SK-N-SH (cell line): ENCODE data around the gene WDFY2. TPM values are rescaled to one million over a fixed set of nuclear protein-coding genes. Genes with fewer than 3 reads are reported as not detected.

ENCODE experiments used
- CTCF ChIA-PET: fragments of 300-600, 350-600 bp; formaldehyde crosslinking; extraction: SDS; loops from one replicate; lab custom pipeline; 2021; lab: Yijun Ruan, JAX
- POLR2A ChIA-PET: fragments of 350-600 bp; sonication (Branson Sonifier 250); formaldehyde crosslinking; extraction: SDS; loops from one replicate; lab custom pipeline; 2020; ENCODE audit warnings: antibody characterized with exemption, inconsistent platforms; lab: Yijun Ruan, JAX
- DNase-seq: peaks from one replicate; pipeline ENCODE4 v3.0.0; 2012
- H2AFZ ChIP-seq: fragments of 200-600 bp; sonication (generic); 2 replicates; pipeline ENCODE4 v1.8.1; 2016; ENCODE audit warnings: antibody characterized with exemption, mild to moderate bottlenecking, low read depth
- H3F3A ChIP-seq: fragments of 200-600 bp; sonication (generic); replicated peaks from 2 replicates; pipeline ENCODE3; 2016; ENCODE audit warnings: antibody characterized with exemption, mild to moderate bottlenecking; ENCODE audit not compliant: insufficient read depth
- H3K27ac ChIP-seq, 2 experiments: fragments of 200-500 bp in 1 of 2; fragments of 200-600 bp in 1 of 2; sonication (Bioruptor generic) in 1 of 2; sonication (generic), shearing (Covaris generic) in 1 of 2; 2 replicates each; pipeline versions ENCODE4 v1.5.1 to v1.6.1; 2014 to 2016; ENCODE audit warnings: low read depth in 2 of 2, inconsistent platforms in 1 of 2, low read length in 1 of 2, mild to moderate bottlenecking in 1 of 2, mixed read lengths in 1 of 2
- H3K27me3 ChIP-seq: fragments of 200-600 bp; sonication (generic), shearing (Covaris generic); 2 replicates; pipeline ENCODE4 v1.6.1; 2016; ENCODE audit warnings: mixed run types; ENCODE audit not compliant: insufficient read depth
- H3K36me3 ChIP-seq, 2 experiments: fragments of 200-500 bp in 1 of 2; fragments of 200-600 bp in 1 of 2; sonication (Bioruptor generic) in 1 of 2; sonication (generic) in 1 of 2; replicated peaks in 1 of 2; 2 replicates each; pipeline versions ENCODE3 to v1.5.1; 2014 to 2016; ENCODE audit warnings: low read length in 1 of 2, mild to moderate bottlenecking in 1 of 2; ENCODE audit not compliant: insufficient read depth in 2 of 2, control insufficient read depth in 1 of 2
- H3K4me1 ChIP-seq, 2 experiments: fragments of 200-500 bp in 1 of 2; fragments of 200-600 bp in 1 of 2; sonication (Bioruptor generic) in 1 of 2; sonication (generic), shearing (Covaris generic) in 1 of 2; 2 replicates each; pipeline versions ENCODE4 v1.5.1 to v1.6.1; 2014 to 2016; ENCODE audit warnings: low read depth in 1 of 2, low read length in 1 of 2, mixed run types in 1 of 2; ENCODE audit not compliant: insufficient read depth in 2 of 2, control insufficient read depth in 1 of 2
- H3K4me2 ChIP-seq: fragments of 200-600 bp; sonication (generic), shearing (Covaris generic); 2 replicates; pipeline ENCODE4 v1.6.1; 2017; ENCODE audit warnings: mixed run types
- H3K4me3 ChIP-seq, 2 experiments: fragments of 200-500 bp in 1 of 2; fragments of 200-600 bp in 1 of 2; sonication (Bioruptor generic) in 1 of 2; sonication (generic), shearing (Covaris generic) in 1 of 2; 2 replicates each; pipeline versions ENCODE4 v1.5.1 to v1.8.1; 2014 to 2016; ENCODE audit warnings: low read depth in 2 of 2, inconsistent platforms in 1 of 2, low read length in 1 of 2, mild to moderate bottlenecking in 1 of 2, mixed read lengths in 1 of 2, moderate library complexity in 1 of 2
- H3K79me2 ChIP-seq: fragments of 200-600 bp; sonication (generic); 2 replicates; pipeline ENCODE4 v1.8.1; 2017; ENCODE audit warnings: mild to moderate bottlenecking; ENCODE audit not compliant: insufficient read depth
- H3K9ac ChIP-seq: fragments of 200-600 bp; sonication (generic); 2 replicates; pipeline ENCODE4 v1.6.1; 2017; ENCODE audit warnings: mixed run types
- H3K9me2 ChIP-seq: fragments of 200-600 bp; sonication (generic); 2 replicates; pipeline ENCODE4 v1.6.1; 2017; ENCODE audit warnings: mixed run types
- H3K9me3 ChIP-seq: fragments of 200-600 bp; sonication (generic); 2 replicates; pipeline ENCODE4 v1.6.1; 2017; ENCODE audit warnings: mixed run types, mild to moderate bottlenecking, moderate library complexity
- H4K20me1 ChIP-seq: fragments of 200-600 bp; sonication (generic); 2 replicates; pipeline ENCODE4 v1.6.1; 2017; ENCODE audit warnings: mild to moderate bottlenecking, mixed run types; ENCODE audit not compliant: insufficient read depth
- EP300 ChIP-seq, 2 experiments: IDR thresholded peaks; 2 replicates each; pipeline versions ENCODE4 v1.4.0 to v1.6.1; 2012; ENCODE audit warnings: borderline replicate concordance in 1 of 2, low read depth in 1 of 2, low read length in 1 of 2
- FOSL2 ChIP-seq: IDR thresholded peaks from 2 replicates; pipeline ENCODE4 v1.4.0; 2012; ENCODE audit warnings: low read depth, mild to moderate bottlenecking, moderate library complexity, borderline replicate concordance
- GABPA ChIP-seq: IDR thresholded peaks from 2 replicates; pipeline ENCODE4 v1.4.0; 2012; ENCODE audit warnings: low read depth, mild to moderate bottlenecking
- JUND ChIP-seq: IDR thresholded peaks from 2 replicates; pipeline ENCODE4 v1.4.0; 2012
- MXI1 ChIP-seq: IDR thresholded peaks from 2 replicates; pipeline ENCODE4 v1.6.1; 2012; ENCODE audit warnings: mild to moderate bottlenecking, low read depth, low read length, improper control_type of control experiment
- NFIC ChIP-seq: IDR thresholded peaks from 2 replicates; pipeline ENCODE4 v1.4.0; 2012; ENCODE audit warnings: borderline replicate concordance
- NRF1 ChIP-seq: IDR thresholded peaks from 2 replicates; pipeline ENCODE4 v1.6.1; 2012; ENCODE audit warnings: low read depth, mild to moderate bottlenecking, low read length
- RFX5 ChIP-seq: IDR thresholded peaks from 2 replicates; pipeline ENCODE4 v1.6.1; 2012; ENCODE audit warnings: mild to moderate bottlenecking, improper control_type of control experiment, low read length
- TCF12 ChIP-seq: IDR thresholded peaks from 2 replicates; pipeline ENCODE4 v1.4.0; 2012
- YY1 ChIP-seq: IDR thresholded peaks from 2 replicates; pipeline ENCODE4 v1.4.0; 2012; ENCODE audit warnings: low read depth, mild to moderate bottlenecking
- WGBS: methylation state at CpG from one replicate; pipeline ENCODE4 v1.1.6; 2017; ENCODE audit warnings: low lambda C conversion rate; 5-methylcytosine and 5-hydroxymethylcytosine counted together
- polyA plus RNA-seq, 3 experiments: library from polyadenylated mRNA; depleted of rRNA; stranded (reverse); fragments of >200 nt; gene quantifications; 2 replicates each; pipeline ENCODE4 v1.2.3, GENCODE V29; 2012
- TF ChIP-seq, protein P1 (sequence below): fragments of 150-350 bp; IDR thresholded peaks from 2 replicates; pipeline ENCODE4 v1.6.1; 2016; ENCODE audit warnings: mild to moderate bottlenecking, low read depth, low read length
- TF ChIP-seq, protein P2 (sequence below): IDR thresholded peaks from 2 replicates; pipeline ENCODE4 v1.4.0; 2012; ENCODE audit warnings: low read depth
- TF ChIP-seq, protein P3 (sequence below): IDR thresholded peaks from 2 replicates; pipeline ENCODE4; 2012
- TF ChIP-seq, protein P4 (sequence below): IDR thresholded peaks from 2 replicates; pipeline ENCODE4 v1.4.0; 2012; ENCODE audit warnings: low read depth, borderline replicate concordance
- TF ChIP-seq, protein P5 (sequence below): fragments of 150-350 bp; IDR thresholded peaks from 2 replicates; pipeline ENCODE4 v1.6.1; 2017; ENCODE audit warnings: antibody characterized with exemption, low read length, low read depth, borderline replicate concordance

Gene WDFY2
- polyA plus RNA-seq, 1 of the 3 experiments (the other 2 are of a cell fraction): 4.1 TPM

DNA sequence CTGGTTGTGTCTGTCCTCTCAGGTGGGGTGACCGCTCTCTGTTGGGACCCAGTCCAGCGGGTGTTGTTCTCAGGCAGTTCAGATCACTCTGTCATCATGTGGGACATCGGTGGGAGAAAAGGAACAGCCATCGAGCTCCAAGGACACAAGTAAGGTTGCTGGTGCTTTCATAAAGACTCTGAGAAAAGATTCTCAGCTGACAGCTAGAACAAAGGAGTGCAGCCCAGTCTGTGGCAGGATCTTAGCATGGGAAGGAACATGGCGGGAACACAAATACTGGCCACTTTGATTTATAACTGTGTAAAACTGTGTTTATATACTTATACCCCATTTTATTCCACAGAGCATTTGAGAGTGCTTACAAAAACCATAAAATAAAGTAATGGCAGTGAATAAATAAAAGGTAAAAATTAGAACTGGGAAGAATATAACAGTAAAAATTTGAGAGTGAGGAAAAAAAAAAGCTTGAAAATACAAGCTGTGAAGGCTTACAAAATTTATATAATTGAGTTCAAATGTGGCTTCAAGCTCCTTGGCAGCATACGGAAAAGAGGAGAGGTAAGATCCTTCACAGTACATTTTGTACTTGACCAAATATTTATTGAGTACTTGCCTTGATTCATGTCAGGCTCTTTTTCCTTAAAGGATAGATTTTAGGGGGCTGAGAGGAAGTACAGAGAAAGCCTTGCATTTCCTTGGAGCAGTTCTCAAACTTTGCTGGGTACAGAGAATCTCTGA is 154.9 kb downstream of the WDFY2 start (continued):
- TF ChIP-seq, protein P1, sequence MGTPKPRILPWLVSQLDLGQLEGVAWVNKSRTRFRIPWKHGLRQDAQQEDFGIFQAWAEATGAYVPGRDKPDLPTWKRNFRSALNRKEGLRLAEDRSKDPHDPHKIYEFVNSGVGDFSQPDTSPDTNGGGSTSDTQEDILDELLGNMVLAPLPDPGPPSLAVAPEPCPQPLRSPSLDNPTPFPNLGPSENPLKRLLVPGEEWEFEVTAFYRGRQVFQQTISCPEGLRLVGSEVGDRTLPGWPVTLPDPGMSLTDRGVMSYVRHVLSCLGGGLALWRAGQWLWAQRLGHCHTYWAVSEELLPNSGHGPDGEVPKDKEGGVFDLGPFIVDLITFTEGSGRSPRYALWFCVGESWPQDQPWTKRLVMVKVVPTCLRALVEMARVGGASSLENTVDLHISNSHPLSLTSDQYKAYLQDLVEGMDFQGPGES: no peak
- TF ChIP-seq, protein P2, sequence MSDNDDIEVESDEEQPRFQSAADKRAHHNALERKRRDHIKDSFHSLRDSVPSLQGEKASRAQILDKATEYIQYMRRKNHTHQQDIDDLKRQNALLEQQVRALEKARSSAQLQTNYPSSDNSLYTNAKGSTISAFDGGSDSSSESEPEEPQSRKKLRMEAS: no peak
- TF ChIP-seq NFIC (no peak), EP300 (IDR thresholded peaks at IDR 0.05; ENCODE audit: borderline replicate concordance in 1 of 2, low read depth in 1 of 2, low read length in 1 of 2) (no peak)

DNA sequence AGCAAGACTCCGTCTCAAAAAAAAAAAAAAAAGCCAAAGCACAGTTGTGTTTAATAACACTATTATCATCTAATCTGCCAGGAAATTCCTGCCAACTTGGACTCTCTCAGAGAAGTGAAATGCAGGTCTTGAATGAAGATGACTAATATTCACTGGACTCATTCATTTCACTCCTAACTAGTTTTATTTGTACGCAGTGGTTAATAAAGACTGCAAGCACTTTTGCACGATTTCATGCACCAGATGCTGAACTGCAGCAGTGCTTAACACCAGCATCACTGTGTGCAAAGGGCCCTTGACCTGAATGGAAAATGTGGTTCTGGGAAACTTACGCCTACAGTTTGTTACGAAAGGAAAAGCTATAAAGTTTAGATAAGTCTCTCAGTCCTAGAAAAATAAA is 156.4 kb downstream of the WDFY2 start:
- Histone ChIP-seq H3F3A (no peaks in the 10 kb centered on the region), H3K4me3 (no peak overlapping the region), H3K79me2 (no peaks in the 10 kb centered on the region), H2AFZ (no peak overlapping the region), H3K27me3 (no peaks in the 10 kb centered on the region), H3K9ac (no peak overlapping the region)
- TF ChIP-seq, protein P3, sequence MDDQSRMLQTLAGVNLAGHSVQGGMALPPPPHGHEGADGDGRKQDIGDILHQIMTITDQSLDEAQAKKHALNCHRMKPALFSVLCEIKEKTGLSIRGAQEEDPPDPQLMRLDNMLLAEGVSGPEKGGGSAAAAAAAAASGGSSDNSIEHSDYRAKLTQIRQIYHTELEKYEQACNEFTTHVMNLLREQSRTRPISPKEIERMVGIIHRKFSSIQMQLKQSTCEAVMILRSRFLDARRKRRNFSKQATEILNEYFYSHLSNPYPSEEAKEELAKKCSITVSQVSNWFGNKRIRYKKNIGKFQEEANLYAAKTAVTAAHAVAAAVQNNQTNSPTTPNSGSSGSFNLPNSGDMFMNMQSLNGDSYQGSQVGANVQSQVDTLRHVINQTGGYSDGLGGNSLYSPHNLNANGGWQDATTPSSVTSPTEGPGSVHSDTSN: peak; percentile 45
- peak in 1 of 2 experiments; percentile 37; a peak in 1 of 4 replicates for TF ChIP-seq EP300 (IDR thresholded peaks at IDR 0.05; ENCODE audit: borderline replicate concordance in 1 of 2, low read depth in 1 of 2, low read length in 1 of 2)
- peak; percentile 24; the same call in 1 of the 2 replicates for TF ChIP-seq FOSL2
- TF ChIP-seq YY1: no peak
- TF ChIP-seq GABPA: no peak
- TF ChIP-seq RFX5: no peak
- TF ChIP-seq TCF12: peak; percentile 61
- TF ChIP-seq NFIC: peak; percentile 33; the same call in 1 of the 2 replicates
- TF ChIP-seq JUND: peak; percentile 48; the same call in 1 of the 2 replicates
- TF ChIP-seq, all 33 proteins: peak for 6
- ChIA-PET CTCF (no interaction called here), POLR2A (interaction anchor here (0.5 kb wide), 1 partner anchor 106 kb away, joined by 4 read pairs; no protein-coding TSS in a partner anchor)
- Histone ChIP-seq H4K20me1 (no peaks in the 10 kb centered on the region), H3K9me3 (no peaks in the 10 kb centered on the region), H3K4me1 (peaks cover 6 to 9% of the 10 kb centered on the region in 2 experiments), H3K36me3 (peaks cover 7 to 20% of the 10 kb centered on the region in 2 experiments), H3K4me2 (no peak overlapping the region), H3K9me2 (no peaks in the 10 kb centered on the region), H3K27ac (peak overlapping the region in 1 of 2 experiments; percentile 20; a peak in 2 of 4 replicates)
- DNase-seq: no peak
- WGBS: 61% methylated on average over 5 of the region's 5 CpGs

DNA sequence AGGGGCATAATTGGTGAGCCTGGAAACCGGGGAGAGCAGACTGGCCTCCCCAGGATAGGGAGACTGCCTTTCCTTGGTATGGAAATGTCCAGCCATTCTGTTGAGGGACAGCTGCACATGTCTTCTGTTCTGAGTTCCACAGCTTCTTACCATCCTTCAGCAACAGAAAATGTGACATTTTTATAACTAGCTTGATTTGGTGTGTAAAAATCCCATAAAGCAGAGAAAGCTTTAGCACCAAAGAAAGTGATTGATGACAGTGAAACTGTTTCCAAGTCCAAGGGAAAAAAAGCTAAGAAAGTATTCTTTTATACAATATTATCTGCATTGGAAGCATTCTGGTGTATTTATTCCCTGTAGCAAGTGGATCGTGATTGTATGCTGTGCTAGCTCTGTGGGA is 157.8 kb downstream of the WDFY2 start:
- H3K27me3 ChIP-seq: no peaks in the 10 kb centered on the region
- no peak overlapping the region for H3K9ac ChIP-seq
- H3K27ac ChIP-seq: no peak overlapping the region
- H2AFZ ChIP-seq: no peak overlapping the region
- peaks cover 20 to 24% of the 10 kb centered on the region in 2 experiments for H3K36me3 ChIP-seq
- H3K9me2 ChIP-seq: no peaks in the 10 kb centered on the region
- no peak overlapping the region for H3K4me3 ChIP-seq
- no peak overlapping the region for H3K4me2 ChIP-seq
- CTCF ChIA-PET: interaction anchor here (0.9 to 1.6 kb wide), 5 partner anchors 10 to 156 kb away, joined by 3 to 7 read pairs (median 4); no protein-coding TSS in a partner anchor
- no peaks in the 10 kb centered on the region for H3K79me2 ChIP-seq
- 91% methylated on average over 2 of the region's 2 CpGs for WGBS
- H3F3A ChIP-seq: no peaks in the 10 kb centered on the region
- H3K4me1 ChIP-seq: peaks cover 6 to 7% of the 10 kb centered on the region in 2 experiments
- no peak for DNase-seq
- POLR2A ChIA-PET: interaction anchor here (1.4 kb wide), 1 partner anchor 289 kb away, joined by 4 read pairs; no protein-coding TSS in a partner anchor
- H3K9me3 ChIP-seq: no peaks in the 10 kb centered on the region
- H4K20me1 ChIP-seq: no peaks in the 10 kb centered on the region
- TF ChIP-seq, protein P4, sequence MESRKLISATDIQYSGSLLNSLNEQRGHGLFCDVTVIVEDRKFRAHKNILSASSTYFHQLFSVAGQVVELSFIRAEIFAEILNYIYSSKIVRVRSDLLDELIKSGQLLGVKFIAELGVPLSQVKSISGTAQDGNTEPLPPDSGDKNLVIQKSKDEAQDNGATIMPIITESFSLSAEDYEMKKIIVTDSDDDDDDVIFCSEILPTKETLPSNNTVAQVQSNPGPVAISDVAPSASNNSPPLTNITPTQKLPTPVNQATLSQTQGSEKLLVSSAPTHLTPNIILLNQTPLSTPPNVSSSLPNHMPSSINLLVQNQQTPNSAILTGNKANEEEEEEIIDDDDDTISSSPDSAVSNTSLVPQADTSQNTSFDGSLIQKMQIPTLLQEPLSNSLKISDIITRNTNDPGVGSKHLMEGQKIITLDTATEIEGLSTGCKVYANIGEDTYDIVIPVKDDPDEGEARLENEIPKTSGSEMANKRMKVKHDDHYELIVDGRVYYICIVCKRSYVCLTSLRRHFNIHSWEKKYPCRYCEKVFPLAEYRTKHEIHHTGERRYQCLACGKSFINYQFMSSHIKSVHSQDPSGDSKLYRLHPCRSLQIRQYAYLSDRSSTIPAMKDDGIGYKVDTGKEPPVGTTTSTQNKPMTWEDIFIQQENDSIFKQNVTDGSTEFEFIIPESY: no peak
- TF ChIP-seq, protein P5, sequence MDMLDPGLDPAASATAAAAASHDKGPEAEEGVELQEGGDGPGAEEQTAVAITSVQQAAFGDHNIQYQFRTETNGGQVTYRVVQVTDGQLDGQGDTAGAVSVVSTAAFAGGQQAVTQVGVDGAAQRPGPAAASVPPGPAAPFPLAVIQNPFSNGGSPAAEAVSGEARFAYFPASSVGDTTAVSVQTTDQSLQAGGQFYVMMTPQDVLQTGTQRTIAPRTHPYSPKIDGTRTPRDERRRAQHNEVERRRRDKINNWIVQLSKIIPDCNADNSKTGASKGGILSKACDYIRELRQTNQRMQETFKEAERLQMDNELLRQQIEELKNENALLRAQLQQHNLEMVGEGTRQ: no peak
- TF ChIP-seq, protein P1: no peak
- TF ChIP-seq MXI1 (no peak), EP300 (IDR thresholded peaks at IDR 0.05; ENCODE audit: borderline replicate concordance in 1 of 2, low read depth in 1 of 2, low read length in 1 of 2) (no peak), NRF1 (no peak)
- TF ChIP-seq, protein P2: no peak
